ENCODE measurements around the gene CST9L. TPM values are rescaled to one million over a fixed set of nuclear protein-coding genes. Genes with fewer than 3 reads are reported as not detected.

Gene CST9L
- total RNA-seq, 1 donor from 2014 or later, result not detected

DNA sequence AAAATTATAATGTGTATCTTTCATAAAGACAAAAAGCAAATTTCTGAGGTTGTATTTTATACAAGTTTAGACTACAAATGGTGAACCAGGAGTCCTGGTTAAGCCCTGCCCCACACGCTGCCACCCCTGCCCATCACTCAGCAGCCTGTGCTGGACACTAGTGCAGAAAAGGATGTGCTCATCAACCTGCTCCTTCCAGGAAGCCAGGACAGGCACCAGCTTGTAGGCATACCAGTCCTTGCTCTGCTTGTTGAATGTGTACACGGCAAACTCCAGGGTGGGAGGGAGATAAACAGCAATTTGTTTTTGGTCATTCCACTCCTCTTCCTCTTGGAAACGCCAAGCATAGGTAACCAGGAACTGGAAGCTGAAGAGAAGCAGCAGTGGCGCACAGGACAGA lies 18.1 kb downstream of the CST9L start:
- FAIRE-seq (no peak), DNase-seq (ENCODE audit: low spot score in 2 of 2) (no peak)

DNA sequence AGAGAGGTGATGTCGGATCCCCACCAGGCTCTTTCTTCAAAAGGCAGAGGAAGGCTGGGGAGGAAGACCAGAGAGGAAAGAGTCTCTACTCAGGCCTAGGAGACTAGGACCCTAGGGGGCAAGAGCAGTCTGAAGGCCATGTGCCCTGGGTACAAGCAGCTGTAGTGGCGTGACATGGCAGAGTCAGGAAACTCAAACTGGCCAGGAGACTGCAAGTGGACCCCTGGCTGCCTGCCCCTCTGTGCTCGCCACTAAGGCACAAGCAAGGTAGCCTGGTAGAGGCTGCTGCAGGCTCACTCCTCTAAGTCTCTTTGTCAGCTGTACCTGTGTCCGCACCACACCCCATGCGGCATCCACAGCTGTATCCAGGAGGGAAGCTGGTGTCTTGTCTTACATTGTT lies 19.9 kb downstream of the CST9L start:
- DNase-seq (ENCODE audit: low spot score in 2 of 2), result no peak
- FAIRE-seq, result no peak

DNA sequence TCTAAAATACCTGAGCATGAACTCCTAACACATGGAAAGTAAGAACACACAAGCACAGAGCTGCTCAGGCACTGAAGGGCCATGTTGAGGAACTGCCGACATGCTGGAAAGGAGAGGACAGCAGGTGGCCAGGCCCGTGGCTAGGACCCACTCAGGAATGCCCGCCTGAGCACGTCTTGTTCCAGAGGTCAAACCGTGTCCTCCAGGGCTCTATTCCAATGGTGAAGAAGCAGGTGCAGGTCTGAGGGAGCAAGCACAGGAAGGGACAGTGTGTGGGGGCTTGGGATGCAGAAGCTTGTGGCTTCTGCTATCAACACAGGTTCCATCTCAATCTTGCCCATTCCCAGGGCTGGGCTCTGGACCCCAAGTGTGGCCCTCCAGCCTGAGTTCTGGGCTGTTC lies 20.7 kb downstream of the CST9L start:
- FAIRE-seq, result no peak

DNA sequence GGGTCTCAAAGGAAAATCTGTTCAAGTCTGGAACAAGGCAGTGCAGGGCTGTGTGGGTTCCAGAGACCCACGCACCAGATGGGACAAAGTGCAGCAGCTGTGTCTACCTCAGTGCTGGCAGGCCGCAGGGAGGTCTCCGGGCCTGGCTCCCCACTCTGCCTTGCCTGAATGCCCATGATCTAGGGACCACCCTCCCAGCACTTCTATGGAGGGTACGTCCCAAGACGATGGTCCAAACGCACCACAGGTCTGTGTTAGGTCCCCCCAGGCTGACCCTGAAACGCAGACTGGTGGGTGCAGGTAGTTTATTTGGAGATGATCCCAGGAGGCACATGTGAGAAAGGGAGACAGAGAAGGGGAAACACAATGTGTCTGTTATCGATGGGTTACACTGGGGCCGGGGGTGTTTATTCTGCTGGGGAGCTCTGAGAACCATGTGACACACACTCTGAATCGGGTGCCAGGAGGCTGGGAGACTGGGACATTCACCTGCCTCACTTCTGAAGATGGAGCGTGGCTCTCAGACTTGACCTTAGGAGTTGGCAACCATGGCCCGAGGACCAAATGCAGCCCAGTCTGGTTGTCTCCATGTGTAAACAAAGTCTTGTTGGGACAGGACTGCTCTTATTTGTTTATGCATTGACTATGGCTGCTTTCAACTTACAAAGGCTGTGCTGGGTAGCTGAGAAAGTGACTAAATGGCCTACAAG lies 21.7 kb downstream of the CST9L start:
- no peak for FAIRE-seq

More for the DNA sequence above, 20.7 kb downstream of the CST9L start:
- DNase-seq (ENCODE audit: low spot score in 2 of 2), result no peak

DNA sequence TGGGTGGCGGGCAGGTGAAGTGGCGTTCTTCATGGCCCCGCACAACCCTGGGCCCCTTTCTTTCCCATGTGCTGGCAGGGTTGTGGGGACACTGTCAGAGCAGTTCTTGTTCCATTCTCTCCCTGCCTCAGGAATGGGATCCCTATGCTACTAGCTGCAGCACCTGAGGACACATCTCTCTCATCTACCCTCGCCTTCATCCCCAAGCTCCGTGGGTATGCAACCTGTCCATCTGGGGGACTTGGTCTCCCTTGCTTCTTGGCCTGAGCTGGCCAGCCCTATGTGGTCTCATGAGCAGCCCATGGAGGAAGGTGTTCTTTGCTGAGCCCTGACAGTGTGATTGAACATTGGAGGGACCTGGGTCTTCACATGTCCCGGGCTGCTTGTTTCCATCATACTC lies 24.2 kb downstream of the CST9L start:
- FAIRE-seq (no peak), DNase-seq (ENCODE audit: low spot score in 2 of 2) (no peak)

More for the DNA sequence above, 21.7 kb downstream of the CST9L start:
- DNase-seq (ENCODE audit: low spot score in 2 of 2), result no peak

DNA sequence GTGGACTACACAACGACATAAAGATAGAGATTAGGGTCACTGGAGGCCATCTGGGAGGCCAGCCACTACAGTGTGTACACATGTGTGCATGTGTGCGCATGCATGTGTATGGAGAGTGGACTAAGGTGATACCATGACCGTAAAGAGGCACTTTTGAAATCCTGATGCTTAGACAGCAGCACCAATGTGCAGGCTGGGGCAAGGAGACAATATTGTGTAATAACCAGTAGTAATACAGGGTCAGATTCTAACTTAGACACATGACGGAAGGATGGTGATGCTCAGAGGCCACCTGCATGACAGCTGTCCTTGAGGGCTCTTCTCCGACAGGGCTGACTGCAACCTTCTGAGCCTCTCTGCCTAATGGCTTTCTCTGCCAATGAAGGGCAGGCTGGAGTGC lies 25.5 kb downstream of the CST9L start:
- FAIRE-seq (no peak), DNase-seq (ENCODE audit: low spot score in 2 of 2) (no peak)

DNA sequence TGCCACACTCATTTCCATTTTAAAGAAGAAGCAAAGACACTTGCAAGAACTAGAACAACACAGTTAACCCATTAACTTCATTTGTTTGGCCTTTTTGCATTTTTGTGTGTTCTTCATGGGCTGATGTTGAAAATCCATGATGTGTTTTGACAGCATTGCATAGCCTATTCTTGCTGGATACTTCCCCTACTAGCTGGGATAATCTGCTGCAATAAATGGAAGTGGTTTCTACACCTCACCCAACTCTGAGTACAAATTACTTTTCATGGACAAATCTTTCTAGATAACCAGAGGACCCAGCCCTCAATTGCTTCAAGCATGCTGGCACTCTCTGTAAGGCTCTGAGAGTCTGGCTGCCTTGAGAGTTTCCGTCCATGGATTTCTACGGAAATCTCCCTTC lies 26.5 kb downstream of the CST9L start:
- no peak for DNase-seq (ENCODE audit: low spot score in 2 of 2)
- FAIRE-seq, result no peak

DNA sequence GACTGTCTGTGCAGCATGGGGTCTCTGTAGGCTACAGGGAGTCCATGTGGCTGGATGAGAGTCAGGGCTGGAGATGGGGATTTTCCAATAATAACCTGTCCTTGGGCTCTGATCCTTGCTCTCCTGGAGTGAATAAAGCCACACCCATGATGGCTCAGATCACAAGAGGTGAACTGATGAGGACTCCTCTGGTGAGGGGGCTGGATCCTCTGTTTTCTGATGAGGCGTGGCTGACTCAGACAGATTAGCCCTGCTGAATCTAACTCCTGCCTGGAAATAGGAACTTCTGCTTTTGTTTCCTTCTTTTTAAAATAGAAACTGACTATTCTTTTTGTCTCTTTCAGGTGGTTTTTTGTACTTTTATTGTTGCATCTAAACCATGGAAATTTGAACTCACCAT lies 27.0 kb downstream of the CST9L start:
- DNase-seq (ENCODE audit: low spot score in 2 of 2), result no peak
- FAIRE-seq, result no peak

DNA sequence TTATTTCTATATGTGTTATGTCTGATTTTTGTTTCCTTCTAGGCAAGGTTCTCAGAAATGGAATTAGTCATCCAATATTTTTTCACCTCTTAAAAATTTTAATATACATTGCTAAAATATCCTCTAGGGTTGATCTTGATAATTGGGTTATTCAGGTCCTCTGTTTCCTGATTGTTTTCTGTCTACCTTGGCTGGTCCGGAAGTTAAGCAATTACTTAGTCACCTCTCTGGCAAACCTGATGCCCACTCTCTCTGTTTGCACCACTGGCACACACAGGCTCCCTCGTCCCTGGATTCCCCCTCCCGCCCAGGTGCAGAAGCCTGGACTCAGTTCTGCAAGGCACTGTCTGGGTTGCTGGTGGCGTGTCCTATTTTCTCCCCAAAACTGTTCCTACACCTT lies 27.7 kb downstream of the CST9L start:
- DNase-seq (ENCODE audit: low spot score in 2 of 2) (no peak), FAIRE-seq (no peak)

DNA sequence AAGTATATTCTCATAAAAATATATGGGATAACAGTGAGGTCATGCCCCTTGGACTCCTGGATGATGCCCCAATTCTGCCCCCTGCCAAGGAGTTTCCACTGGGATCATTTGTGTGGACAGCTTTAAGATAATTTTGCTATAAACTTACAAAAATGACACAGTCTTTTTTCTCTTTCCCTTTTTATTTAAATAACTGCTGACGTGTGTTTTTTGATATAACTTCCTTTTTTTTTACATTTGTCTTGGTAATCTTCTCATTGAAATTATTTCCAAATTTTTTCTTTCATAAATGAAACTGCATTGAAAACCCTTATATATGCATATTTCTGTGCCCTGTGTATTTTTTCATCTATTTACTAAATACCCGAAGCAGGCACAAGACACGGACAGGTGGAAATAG lies 31.3 kb downstream of the CST9L start:
- FAIRE-seq (no peak), DNase-seq (ENCODE audit: low spot score in 2 of 2) (no peak)

DNA sequence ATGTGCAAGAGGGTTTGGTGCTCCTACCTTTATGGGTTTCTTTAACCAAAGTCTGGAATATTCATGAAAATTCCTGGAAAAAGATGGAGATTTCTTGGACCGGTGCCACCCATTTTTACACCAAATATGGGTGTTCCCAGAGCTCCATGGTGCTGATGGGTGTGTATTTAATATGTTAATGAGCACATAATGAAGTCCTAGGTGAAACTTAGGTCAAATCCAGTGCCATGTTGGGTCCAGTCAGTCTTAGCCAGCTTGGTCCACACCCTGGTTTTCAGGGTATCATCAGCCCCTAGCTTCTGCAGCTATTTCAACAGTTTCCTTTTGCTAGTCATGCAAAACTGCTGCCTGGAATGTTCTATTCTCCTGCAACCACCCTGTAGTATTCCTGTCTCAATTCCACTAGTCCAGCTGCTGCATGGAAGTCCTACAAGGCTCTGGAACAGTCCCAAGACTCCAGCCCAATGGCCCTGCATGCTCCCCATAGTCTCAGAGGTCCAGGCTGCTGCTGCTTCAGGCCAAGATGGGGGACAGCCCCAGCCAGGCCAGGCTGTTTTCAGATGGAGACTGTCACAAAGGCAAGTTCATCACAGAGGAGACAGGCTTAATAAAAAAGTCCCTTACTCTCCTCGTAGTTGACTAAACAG lies 31.8 kb downstream of the CST9L start:
- no peak for FAIRE-seq
- no peak for DNase-seq (ENCODE audit: low spot score in 2 of 2)

DNA sequence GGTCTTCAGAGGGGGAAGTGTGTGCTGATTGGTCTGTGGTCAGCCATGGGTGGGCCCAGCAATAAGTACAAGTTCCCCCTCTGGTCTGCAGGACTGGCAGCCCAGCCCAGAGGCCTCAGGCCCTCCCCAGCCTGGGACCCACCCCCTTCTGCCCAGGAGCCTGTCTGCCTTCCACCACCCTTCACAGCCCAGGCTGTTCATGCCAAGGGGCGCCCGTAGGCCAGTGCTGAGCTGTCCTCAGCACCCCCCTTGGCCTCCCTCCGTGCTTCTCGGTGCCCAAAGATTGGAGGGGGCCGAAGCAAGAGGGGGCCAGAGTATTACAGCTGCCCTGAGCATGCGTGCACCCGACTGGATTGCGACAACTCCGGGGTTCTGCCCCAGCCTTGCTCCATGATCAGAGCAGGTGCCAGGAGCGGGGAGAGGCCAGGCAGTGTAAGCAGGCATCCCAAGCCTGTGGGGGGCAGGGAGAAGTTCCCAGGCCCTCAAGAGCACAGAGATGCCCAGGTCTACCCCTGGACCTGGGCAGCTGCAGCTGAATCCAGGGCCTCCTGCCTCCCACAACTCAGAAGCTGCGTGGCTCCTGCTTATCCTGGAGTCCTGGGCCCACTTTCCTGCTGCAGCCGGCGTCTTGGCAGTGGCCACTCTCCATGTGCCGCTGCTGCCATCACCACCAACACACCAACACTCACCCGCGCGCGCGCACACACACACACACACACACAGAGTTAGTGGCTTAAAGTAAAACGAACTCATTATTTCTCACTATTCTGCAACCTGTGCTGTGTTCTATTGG lies 33.3 kb downstream of the CST9L start:
- FAIRE-seq (no peak), DNase-seq (ENCODE audit: low spot score in 2 of 2) (no peak)

DNA sequence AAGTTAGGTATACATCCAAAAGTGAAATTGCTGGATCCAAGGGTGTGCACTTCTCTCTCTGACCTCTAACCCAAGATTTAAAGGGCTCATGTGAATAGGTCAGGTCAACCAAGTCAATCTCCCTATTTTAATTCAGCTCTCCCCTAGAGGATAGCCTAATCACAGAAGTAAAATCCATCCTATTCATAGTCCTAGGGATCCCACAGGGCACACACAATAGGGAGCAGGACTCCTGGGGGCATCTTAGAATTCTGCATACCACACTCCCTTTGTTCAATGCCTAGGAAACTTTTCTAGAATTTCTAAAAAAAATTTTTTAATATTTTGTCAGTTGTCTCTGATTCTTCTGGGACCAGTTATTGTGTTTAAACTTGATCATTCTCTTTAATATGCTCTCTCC lies 35.1 kb downstream of the CST9L start:
- FAIRE-seq (no peak), DNase-seq (ENCODE audit: low spot score in 2 of 2) (no peak)

DNA sequence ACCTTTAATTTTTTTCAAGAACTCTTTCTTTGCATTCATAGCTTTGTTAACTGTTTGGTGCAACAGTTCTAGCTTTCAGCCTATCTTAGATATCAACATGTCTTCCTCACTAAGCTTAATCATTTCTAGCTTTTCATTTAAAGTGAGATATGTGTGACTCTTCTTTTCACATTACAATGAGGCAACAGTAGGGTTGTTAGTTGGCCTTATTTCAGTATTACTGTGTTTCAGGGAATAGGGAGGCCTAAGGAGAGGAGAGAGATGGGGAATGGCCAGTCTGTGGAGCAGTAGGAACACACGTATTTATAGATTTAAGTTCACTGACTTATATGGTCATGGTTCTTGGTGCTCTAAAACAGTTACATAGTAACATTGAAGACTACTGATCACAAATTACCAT lies 35.8 kb downstream of the CST9L start:
- FAIRE-seq (no peak), DNase-seq (ENCODE audit: low spot score in 2 of 2) (no peak)

DNA sequence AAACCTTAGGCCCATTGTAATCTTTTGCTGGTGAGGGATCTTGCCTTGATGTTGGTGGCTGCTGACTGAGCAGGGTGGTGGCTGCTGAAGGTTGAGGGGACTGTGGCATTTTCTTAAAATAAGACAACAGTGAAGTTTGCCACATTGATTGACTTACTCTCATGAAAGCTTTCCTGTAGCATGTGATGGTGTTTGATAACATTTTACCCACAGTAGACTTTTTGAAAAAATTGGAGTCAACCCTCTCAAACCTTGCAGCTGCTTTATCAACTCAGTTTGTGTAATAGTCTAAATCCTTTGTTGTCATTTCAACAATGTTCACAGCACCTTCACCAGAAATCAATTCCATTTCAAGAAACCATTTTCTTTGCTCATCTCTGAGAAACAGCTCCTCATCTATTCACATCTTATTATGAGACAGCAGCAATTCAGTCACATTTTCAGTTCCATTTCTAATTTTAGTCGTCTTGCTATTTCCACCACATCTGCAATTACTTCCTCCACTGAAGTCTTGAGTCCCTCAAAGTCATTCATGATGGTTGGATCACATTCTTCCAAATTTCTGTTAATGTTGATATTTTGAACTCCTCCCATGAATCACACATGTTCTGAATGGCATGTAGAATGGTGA lies 37.2 kb downstream of the CST9L start:
- no peak for DNase-seq (ENCODE audit: low spot score in 2 of 2)
- no peak for FAIRE-seq

DNA sequence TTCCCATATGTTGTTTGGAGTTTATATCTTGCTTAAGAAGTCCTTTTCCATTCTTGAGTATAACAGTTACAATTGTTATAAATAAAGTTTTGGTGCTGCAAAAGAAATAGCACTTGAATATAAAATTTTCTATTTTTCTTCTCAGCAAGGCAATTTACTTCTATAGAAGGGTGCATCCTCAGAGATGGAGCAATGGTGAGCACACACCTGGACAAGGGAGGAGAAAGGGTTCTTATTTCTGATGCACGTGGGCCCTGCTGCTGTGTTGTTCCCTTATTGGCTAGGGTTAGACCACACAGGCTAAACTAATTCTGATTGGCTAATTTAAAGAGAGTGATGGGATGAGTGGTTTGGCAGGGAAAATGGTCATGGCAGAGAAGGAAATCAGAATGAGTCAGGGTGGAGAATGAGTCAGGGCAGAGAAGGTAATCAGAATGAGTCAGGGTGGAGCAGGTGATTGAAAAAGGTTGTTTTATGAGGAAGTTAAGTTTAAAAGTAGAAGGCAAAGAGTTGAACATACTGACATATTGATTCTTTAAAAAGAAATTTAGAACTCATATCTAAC lies 39.3 kb downstream of the CST9L start:
- no peak for FAIRE-seq
- DNase-seq (ENCODE audit: low spot score in 2 of 2), result no peak

DNA sequence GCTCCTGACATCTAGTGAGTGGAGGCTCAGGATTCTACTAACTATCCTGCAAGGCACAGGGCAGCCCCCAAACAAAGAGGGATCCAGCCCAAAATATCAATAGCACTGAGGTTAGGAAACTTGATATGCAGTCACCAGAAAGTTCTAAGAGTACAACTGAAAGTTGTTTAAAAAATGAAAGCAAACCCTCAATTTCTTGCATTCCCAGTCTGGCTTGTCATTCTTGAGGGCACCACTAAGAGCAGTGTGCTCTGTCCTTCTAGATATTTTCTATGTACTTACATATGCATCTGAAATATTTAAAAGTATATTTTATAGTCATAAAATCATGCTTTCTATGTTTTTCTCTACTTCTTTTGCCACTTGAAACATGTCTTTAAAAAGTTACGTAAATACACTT lies 41.4 kb downstream of the CST9L start:
- FAIRE-seq (no peak), DNase-seq (ENCODE audit: low spot score in 2 of 2) (no peak)

DNA sequence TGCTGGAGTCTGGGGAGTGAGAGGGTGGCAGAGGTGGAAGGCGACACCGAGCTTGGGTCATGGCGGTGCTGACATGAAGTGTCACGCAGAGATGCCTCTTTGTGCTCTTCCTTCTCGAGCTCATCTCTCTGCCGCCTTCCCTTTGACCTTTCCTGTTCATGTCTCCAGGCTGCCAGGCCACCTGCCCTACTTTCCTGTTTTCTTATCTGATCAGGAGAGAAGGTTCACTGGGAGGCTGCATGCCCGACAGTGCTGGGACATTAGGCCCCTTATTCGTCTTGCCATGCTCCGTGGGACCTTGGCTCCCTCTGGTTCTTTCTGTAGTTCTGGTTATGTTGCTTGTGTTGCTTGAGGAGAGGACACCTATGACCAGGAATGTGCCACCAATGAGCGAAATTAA lies 44.1 kb downstream of the CST9L start:
- DNase-seq (ENCODE audit: low spot score in 2 of 2) (no peak), FAIRE-seq (no peak)

DNA sequence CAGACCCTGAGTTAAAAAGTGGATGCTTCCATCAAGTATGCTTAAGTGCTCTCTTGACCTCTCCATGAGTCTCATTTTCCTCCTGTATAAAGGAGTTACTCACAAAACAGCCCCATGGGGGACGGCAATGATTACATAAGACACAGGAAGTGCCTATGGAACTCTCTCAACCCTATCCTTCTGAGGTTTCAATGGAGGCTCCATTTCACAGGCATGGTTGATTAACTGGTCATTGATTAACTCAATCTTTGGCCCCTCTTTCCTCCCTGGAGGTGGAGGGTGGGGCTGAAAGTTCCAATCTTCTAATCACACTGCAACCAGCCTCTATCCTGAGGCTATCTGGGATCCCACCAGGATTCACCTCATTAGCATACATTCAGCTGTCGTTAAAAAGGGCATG lies 48.1 kb downstream of the CST9L start:
- DNase-seq (ENCODE audit: low spot score in 2 of 2), result no peak
- no peak for FAIRE-seq

DNA sequence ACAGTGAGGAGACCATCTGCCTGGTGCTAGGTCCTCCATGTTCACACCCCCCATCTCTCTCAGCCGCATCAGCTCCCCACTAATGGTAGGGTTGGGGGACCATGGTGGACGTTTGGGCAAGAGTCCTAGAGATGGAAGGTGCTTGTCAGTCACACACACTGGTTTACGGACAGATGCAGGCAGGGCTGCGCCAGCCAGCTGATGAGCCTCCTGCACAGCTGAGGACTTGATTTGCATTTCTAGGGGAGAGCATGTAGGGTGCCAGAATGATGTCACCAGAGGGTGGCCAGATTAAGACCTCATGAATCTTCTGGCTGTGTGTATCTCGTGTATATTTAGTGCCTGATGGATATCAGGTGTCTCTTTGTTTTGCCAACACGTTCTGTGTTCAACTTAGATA lies 48.7 kb downstream of the CST9L start:
- DNase-seq (ENCODE audit: low spot score in 2 of 2) (no peak), FAIRE-seq (no peak)

DNA sequence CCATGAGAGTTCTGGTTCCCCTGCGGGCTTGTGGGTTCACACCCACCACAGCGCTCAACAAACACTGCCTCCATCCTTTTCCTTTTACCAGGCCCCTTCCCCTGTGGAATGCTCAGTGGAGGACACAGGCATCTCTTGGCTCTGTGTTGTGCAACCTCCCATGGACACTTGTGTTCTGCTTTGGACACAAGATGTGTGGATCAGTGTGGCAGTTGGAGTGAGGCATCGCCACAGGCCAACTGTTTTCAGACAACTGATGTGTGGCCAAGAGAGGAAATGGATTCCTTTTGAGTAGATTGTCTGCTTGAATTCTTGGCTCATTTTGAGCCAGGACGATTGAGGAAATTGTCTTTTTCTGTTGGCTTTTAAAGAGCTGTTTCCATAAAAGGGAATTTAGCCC lies 50.6 kb downstream of the CST9L start:
- DNase-seq (ENCODE audit: low spot score in 2 of 2) (no peak), FAIRE-seq (no peak)

All from frontal cortex (tissue), 4 donors.